Measurements from ENCODE around the gene HEATR5A.
"Not testable (repeated sequence)": the region's sequence is repeated elsewhere in the genome, so short reads cannot be mapped to it uniquely, and the experiment has no call there.

HEATR5A gene

GRCh38 chr14:31255918-31256317 lies 164.4 kb downstream of the HEATR5A start:
- not testable (repeated sequence) for H3K9ac ChIP-seq (ENCODE audit: low read length); DNase-seq; H3K18ac ChIP-seq (ENCODE audit: low read length); H3K4me2 ChIP-seq (ENCODE audit: low read length); H3K4me3 ChIP-seq (ENCODE audit: low read length); H3K36me3 ChIP-seq (ENCODE audit: control insufficient read depth, insufficient read depth, low read length); H3K27me3 ChIP-seq (ENCODE audit: insufficient read depth, low read length, poor library complexity); H2AK5ac ChIP-seq (ENCODE audit: low read length); H3K79me2 ChIP-seq (ENCODE audit: control insufficient read depth, insufficient read depth, low read length); H2BK120ac ChIP-seq (ENCODE audit: low read depth, low read length); H3K4me1 ChIP-seq (ENCODE audit: control insufficient read depth, low read depth, low read length); H2BK15ac ChIP-seq (replicated peaks; ENCODE audit: low read depth); H4K5ac ChIP-seq (ENCODE audit: low read length); H3K23ac ChIP-seq (ENCODE audit: low read length); H4K8ac ChIP-seq (ENCODE audit: low read depth, low read length); H3K27ac ChIP-seq (ENCODE audit: low read depth, low read length); H3K4ac ChIP-seq (ENCODE audit: low read depth, low read length); H2BK5ac ChIP-seq (ENCODE audit: low read length); H3K56ac ChIP-seq (ENCODE audit: low read length); H3K79me1 ChIP-seq (ENCODE audit: low read length)
- no CpG with 5 or more reads among the region's 4 CpGs for WGBS (ENCODE audit: extremely low coverage, insufficient coverage, low lambda C conversion rate)

- WGBS (ENCODE audit: extremely low coverage, insufficient coverage, low lambda C conversion rate) = no CpG with 5 or more reads among the region's 2 CpGs
These were observed 165.1 kb downstream of the HEATR5A start for GRCh38 chr14:31255286-31255685.

GRCh38 chr14:31253746-31254471 lies 166.4 kb downstream of the HEATR5A start:
- H2AK5ac ChIP-seq (ENCODE audit: low read length) = no peak overlapping the region
- DNase-seq = no peak
- no peak overlapping the region for H3K18ac ChIP-seq (ENCODE audit: low read length)
- H3K36me3 ChIP-seq (ENCODE audit: control insufficient read depth, insufficient read depth, low read length) = no peaks in the 10 kb centered on the region
- H3K23ac ChIP-seq (ENCODE audit: low read length) = no peak overlapping the region
- no peak overlapping the region for H4K5ac ChIP-seq (ENCODE audit: low read length)
- no peak overlapping the region for H2BK15ac ChIP-seq (replicated peaks; ENCODE audit: low read depth)
- H3K9ac ChIP-seq (ENCODE audit: low read length) = no peak overlapping the region
- H3K27ac ChIP-seq (ENCODE audit: low read depth, low read length) = no peak overlapping the region
- H3K4me2 ChIP-seq (ENCODE audit: low read length) = no peak overlapping the region
- no peaks in the 10 kb centered on the region for H3K27me3 ChIP-seq (ENCODE audit: insufficient read depth, low read length, poor library complexity)
- no peak overlapping the region for H3K4me3 ChIP-seq (ENCODE audit: low read length)
- no peak overlapping the region for H4K8ac ChIP-seq (ENCODE audit: low read depth, low read length)
- H3K4ac ChIP-seq (ENCODE audit: low read depth, low read length) = no peak overlapping the region
- no peak overlapping the region for H2BK5ac ChIP-seq (ENCODE audit: low read length)
- H2BK120ac ChIP-seq (ENCODE audit: low read depth, low read length) = no peak overlapping the region
- H3K56ac ChIP-seq (ENCODE audit: low read length) = no peak overlapping the region
- no peaks in the 10 kb centered on the region for H3K79me2 ChIP-seq (ENCODE audit: control insufficient read depth, insufficient read depth, low read length)
- no peaks in the 10 kb centered on the region for H3K4me1 ChIP-seq (ENCODE audit: control insufficient read depth, low read depth, low read length)
- WGBS (ENCODE audit: extremely low coverage, insufficient coverage, low lambda C conversion rate) = no CpG with 5 or more reads among the region's 9 CpGs
- no peaks in the 10 kb centered on the region for H3K79me1 ChIP-seq (ENCODE audit: low read length)

More at GRCh38 chr14:31255286-31255685, 165.1 kb downstream of the HEATR5A start:
- Histone ChIP-seq H3K9ac (ENCODE audit: low read length) (no peak overlapping the region), H2BK15ac (replicated peaks; ENCODE audit: low read depth) (no peak overlapping the region), H3K4me3 (ENCODE audit: low read length) (no peak overlapping the region), H3K56ac (ENCODE audit: low read length) (no peak overlapping the region), H2BK120ac (ENCODE audit: low read depth, low read length) (no peak overlapping the region), H2AK5ac (ENCODE audit: low read length) (no peak overlapping the region), H4K5ac (ENCODE audit: low read length) (no peak overlapping the region), H4K8ac (ENCODE audit: low read depth, low read length) (no peak overlapping the region), H3K36me3 (ENCODE audit: control insufficient read depth, insufficient read depth, low read length) (no peaks in the 10 kb centered on the region), H3K79me2 (ENCODE audit: control insufficient read depth, insufficient read depth, low read length) (no peaks in the 10 kb centered on the region), H3K27ac (ENCODE audit: low read depth, low read length) (no peak overlapping the region), H3K4me1 (ENCODE audit: control insufficient read depth, low read depth, low read length) (no peaks in the 10 kb centered on the region), H3K4ac (ENCODE audit: low read depth, low read length) (no peak overlapping the region), H3K23ac (ENCODE audit: low read length) (no peak overlapping the region), H2BK5ac (ENCODE audit: low read length) (no peak overlapping the region), H3K79me1 (ENCODE audit: low read length) (no peaks in the 10 kb centered on the region), H3K27me3 (ENCODE audit: insufficient read depth, low read length, poor library complexity) (no peaks in the 10 kb centered on the region), H3K4me2 (ENCODE audit: low read length) (no peak overlapping the region), H3K18ac (ENCODE audit: low read length) (no peak overlapping the region)
- DNase-seq = no peak

- H2BK5ac ChIP-seq (ENCODE audit: low read length) = no peak overlapping the region
- no peaks in the 10 kb centered on the region for H3K27me3 ChIP-seq (ENCODE audit: insufficient read depth, low read length, poor library complexity)
- no peaks in the 10 kb centered on the region for H3K4me1 ChIP-seq (ENCODE audit: control insufficient read depth, low read depth, low read length)
- DNase-seq = no peak
- no peak overlapping the region for H2AK5ac ChIP-seq (ENCODE audit: low read length)
- no peaks in the 10 kb centered on the region for H3K36me3 ChIP-seq (ENCODE audit: control insufficient read depth, insufficient read depth, low read length)
- H4K5ac ChIP-seq (ENCODE audit: low read length) = no peak overlapping the region
- H3K4me3 ChIP-seq (ENCODE audit: low read length) = no peak overlapping the region
- no peak overlapping the region for H2BK120ac ChIP-seq (ENCODE audit: low read depth, low read length)
- no peak overlapping the region for H3K4ac ChIP-seq (ENCODE audit: low read depth, low read length)
- no peak overlapping the region for H3K23ac ChIP-seq (ENCODE audit: low read length)
- H3K79me1 ChIP-seq (ENCODE audit: low read length) = no peaks in the 10 kb centered on the region
- no peak overlapping the region for H2BK15ac ChIP-seq (replicated peaks; ENCODE audit: low read depth)
- no peak overlapping the region for H3K18ac ChIP-seq (ENCODE audit: low read length)
- H3K4me2 ChIP-seq (ENCODE audit: low read length) = no peak overlapping the region
- no CpG with 5 or more reads among the region's 1 CpG for WGBS (ENCODE audit: extremely low coverage, insufficient coverage, low lambda C conversion rate)
- no peak overlapping the region for H3K56ac ChIP-seq (ENCODE audit: low read length)
- no peak overlapping the region for H3K9ac ChIP-seq (ENCODE audit: low read length)
- H4K8ac ChIP-seq (ENCODE audit: low read depth, low read length) = no peak overlapping the region
- H3K27ac ChIP-seq (ENCODE audit: low read depth, low read length) = no peak overlapping the region
- no peaks in the 10 kb centered on the region for H3K79me2 ChIP-seq (ENCODE audit: control insufficient read depth, insufficient read depth, low read length)
These were observed 167.5 kb downstream of the HEATR5A start for GRCh38 chr14:31252865-31253264.

GRCh38 chr14:31251028-31251958 lies 169.1 kb downstream of the HEATR5A start:
- Histone ChIP-seq H3K27ac (ENCODE audit: low read depth, low read length) (no peak overlapping the region), H2AK5ac (ENCODE audit: low read length) (no peak overlapping the region)
- DNase-seq = no peak

More at GRCh38 chr14:31251028-31251958, 169.1 kb downstream of the HEATR5A start:
- H4K5ac ChIP-seq (ENCODE audit: low read length) = no peak overlapping the region
- H3K4me2 ChIP-seq (ENCODE audit: low read length) = no peak overlapping the region
- H3K27me3 ChIP-seq (ENCODE audit: insufficient read depth, low read length, poor library complexity) = no peaks in the 10 kb centered on the region
- no peaks in the 10 kb centered on the region for H3K79me1 ChIP-seq (ENCODE audit: low read length)
- H3K18ac ChIP-seq (ENCODE audit: low read length) = no peak overlapping the region
- WGBS (ENCODE audit: extremely low coverage, insufficient coverage, low lambda C conversion rate) = 100% methylated on average over 1 of the region's 10 CpGs
- no peak overlapping the region for H4K8ac ChIP-seq (ENCODE audit: low read depth, low read length)
- H3K4me3 ChIP-seq (ENCODE audit: low read length) = no peak overlapping the region
- no peak overlapping the region for H2BK15ac ChIP-seq (replicated peaks; ENCODE audit: low read depth)
- H3K4ac ChIP-seq (ENCODE audit: low read depth, low read length) = no peak overlapping the region
- H3K56ac ChIP-seq (ENCODE audit: low read length) = no peak overlapping the region
- H3K4me1 ChIP-seq (ENCODE audit: control insufficient read depth, low read depth, low read length) = no peaks in the 10 kb centered on the region
- H3K36me3 ChIP-seq (ENCODE audit: control insufficient read depth, insufficient read depth, low read length) = no peaks in the 10 kb centered on the region
- no peak overlapping the region for H3K9ac ChIP-seq (ENCODE audit: low read length)
- no peak overlapping the region for H2BK5ac ChIP-seq (ENCODE audit: low read length)
- no peak overlapping the region for H2BK120ac ChIP-seq (ENCODE audit: low read depth, low read length)
- no peak overlapping the region for H3K23ac ChIP-seq (ENCODE audit: low read length)
- no peaks in the 10 kb centered on the region for H3K79me2 ChIP-seq (ENCODE audit: control insufficient read depth, insufficient read depth, low read length)

Measured in mesendoderm (in vitro differentiated cells).